ENCODE data around the gene ATG4C. TPM values are rescaled to one million over a fixed set of nuclear protein-coding genes. Genes with fewer than 3 reads are reported as not detected.
"Not testable (repeated sequence)": the region's sequence is repeated elsewhere in the genome, so short reads cannot be mapped to it uniquely, and the experiment has no call there.

The ATG4C gene
- total RNA-seq, 4 donors from 2014 or later: 6.9 to 18.1 (median 8.9) TPM

DNA sequence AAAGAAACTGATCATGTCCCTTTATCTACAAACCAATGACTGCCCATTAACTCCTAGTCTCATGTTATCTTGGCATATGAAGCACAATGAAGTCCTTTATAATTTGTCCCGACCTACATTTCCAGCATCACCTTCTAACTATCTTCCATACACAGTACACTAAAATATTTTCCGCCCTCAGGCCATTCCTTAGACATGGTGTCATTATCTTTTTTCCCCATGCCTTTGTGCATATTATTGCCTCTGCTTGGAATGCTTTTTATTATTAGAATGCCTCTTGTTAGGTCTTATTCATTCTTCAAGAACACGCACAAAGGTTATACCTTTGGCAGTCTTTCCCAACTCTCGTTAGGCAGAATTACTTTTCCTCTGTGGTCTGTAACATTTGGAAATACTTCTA lies 39.6 kb downstream of the ATG4C start:
- no peak for DNase-seq (ENCODE audit: low spot score)
- no peak for ATAC-seq (ENCODE audit: low FRiP score)
- TF ChIP-seq CTCF (IDR thresholded peaks at IDR 0.05): no peak

GRCh38 chr1:62826901-62827300 lies 43.0 kb downstream of the ATG4C start:
- no peak for TF ChIP-seq CTCF (IDR thresholded peaks at IDR 0.05)
- DNase-seq (ENCODE audit: low spot score): no peak
- no peak for ATAC-seq (ENCODE audit: low FRiP score)

GRCh38 chr1:62827786-62828185 lies 43.9 kb downstream of the ATG4C start:
- not testable (repeated sequence) for DNase-seq (ENCODE audit: low spot score); ATAC-seq (ENCODE audit: low FRiP score)

GRCh38 chr1:62832276-62832675 lies 48.3 kb downstream of the ATG4C start:
- DNase-seq (ENCODE audit: low spot score): no peak
- ATAC-seq (ENCODE audit: low FRiP score): no peak
- TF ChIP-seq CTCF (IDR thresholded peaks at IDR 0.05): no peak

GRCh38 chr1:62833529-62833928 lies 49.6 kb downstream of the ATG4C start:
- no peak for DNase-seq (ENCODE audit: low spot score)
- no peak for TF ChIP-seq CTCF (IDR thresholded peaks at IDR 0.05)
- ATAC-seq (ENCODE audit: low FRiP score): no peak

- DNase-seq (ENCODE audit: low spot score): no peak
- TF ChIP-seq CTCF (IDR thresholded peaks at IDR 0.05): no peak
- no peak for ATAC-seq (ENCODE audit: low FRiP score)
Measured at GRCh38 chr1:62834400-62834961, 50.5 kb downstream of the ATG4C start.

DNA sequence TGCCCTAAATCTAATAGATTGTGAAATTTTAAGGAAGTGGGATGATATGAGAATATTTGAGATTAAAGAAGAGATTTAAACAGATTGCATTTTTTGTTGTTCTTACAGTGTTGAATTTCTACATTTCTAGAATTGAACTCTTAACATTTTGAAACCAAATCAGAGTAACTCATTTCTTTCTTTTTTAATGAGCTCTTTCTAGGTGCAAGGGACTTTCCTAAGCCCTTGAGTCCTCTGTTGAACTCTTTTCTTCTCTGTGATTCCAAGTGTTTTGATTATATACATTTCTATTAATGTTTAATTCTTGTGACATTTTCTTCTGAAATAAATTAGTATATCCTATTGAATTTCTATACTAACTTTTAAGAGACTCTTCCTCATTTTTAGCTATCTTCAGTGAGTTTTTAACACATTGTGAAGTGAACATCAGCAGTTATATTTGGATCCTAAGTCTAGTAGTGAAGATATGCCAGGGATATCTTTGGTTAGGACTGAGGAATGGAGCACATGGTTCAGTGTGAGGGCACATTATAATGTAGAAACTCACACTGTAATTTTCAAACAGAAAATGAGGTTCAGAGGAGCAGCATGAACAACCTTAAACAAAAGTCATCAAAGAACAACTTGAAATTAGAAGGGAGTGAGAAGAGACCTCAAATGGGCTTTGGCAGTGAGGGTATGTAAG lies 53.1 kb downstream of the ATG4C start:
- no peak for DNase-seq (ENCODE audit: low spot score)
- no peak for ATAC-seq (ENCODE audit: low FRiP score)
- TF ChIP-seq CTCF (IDR thresholded peaks at IDR 0.05): no peak

All from omental fat pad (tissue), 4 donors.